ENCODE measurements around the gene CBX1.

The CBX1 gene

DNA sequence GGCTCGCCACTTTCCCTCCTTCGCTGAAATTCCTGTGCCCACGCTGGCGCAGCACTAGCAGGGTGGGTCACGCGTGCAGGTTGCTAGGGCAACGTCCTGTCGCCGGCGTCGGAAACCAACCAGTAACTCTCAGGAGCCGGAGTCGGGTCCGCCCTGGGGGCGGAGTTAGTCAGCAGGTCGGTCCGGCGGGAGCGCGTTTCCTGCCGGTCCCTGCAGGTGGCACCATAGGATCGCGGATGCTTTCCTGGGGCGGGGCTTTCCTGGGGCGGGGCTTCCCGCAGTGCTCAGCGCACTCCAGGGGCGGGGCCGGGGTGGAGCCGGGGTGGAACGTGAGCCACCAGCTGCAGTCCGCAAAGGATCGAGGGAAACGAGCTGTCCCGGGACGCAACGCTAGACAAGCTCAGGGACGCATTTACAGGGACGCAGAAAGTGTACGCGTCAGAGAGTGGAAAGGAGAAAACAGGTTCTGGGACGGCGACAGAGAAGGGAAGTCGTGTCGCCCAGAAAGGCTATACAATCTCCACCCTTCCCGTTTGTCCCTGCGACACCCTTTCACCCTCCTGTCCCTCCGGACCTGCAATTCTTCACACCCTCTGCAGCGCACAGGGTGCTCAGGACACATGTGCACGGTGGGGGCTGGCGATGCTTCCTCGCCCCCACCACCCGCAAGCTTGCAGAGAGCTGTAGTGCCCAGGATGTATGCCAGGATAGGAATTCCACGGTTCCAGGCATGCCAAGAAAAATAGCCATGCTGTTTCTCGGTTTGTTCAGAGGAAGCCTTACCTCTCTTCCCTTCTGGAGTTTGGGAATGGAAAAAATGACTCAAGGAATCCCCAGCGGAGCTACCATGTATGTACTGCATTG, 76.0 kb downstream of the CBX1 start:
- Histone ChIP-seq H3K36me3 (ENCODE audit: control insufficient read depth in 1 of 2, insufficient read depth in 2 of 2, low read depth in 1 of 2, low read length in 2 of 2) (peaks cover 0 to 4% of the 10 kb centered on the region in 2 experiments), H3K27ac (ENCODE audit: low read length, poor library complexity, severe bottlenecking) (peak overlapping the region; percentile 16), H2AK5ac (ENCODE audit: low read length, severe bottlenecking) (no peak overlapping the region), H3K23ac (ENCODE audit: low read length in 2 of 2) (no peak overlapping the region), H3K79me1 (replicated peaks; ENCODE audit: low read length, poor library complexity, severe bottlenecking) (no peaks in the 10 kb centered on the region), H4K91ac (ENCODE audit: low read length) (peak overlapping the region; percentile 53), H3K9me3 (ENCODE audit: control insufficient read depth, low read length) (no peaks in the 10 kb centered on the region), H2BK120ac (ENCODE audit: low read depth, low read length) (no peak overlapping the region), H2BK5ac (ENCODE audit: low read depth, low read length, poor library complexity, severe bottlenecking) (no peak overlapping the region), H2BK12ac (ENCODE audit: low read length in 2 of 2) (no peak overlapping the region), H3K4me2 (ENCODE audit: low read length, poor library complexity, severe bottlenecking) (peak overlapping the region; percentile 91), H3K9ac (ENCODE audit: low read length) (peak overlapping the region; percentile 85), H3K18ac (ENCODE audit: low read depth in 1 of 2, low read length in 2 of 2) (peak overlapping the region in 1 of 2 experiments; percentile 62), H3K14ac (ENCODE audit: low read length in 2 of 2) (peak overlapping the region in 1 of 2 experiments; percentile 87), H3K4me3 (ENCODE audit: insufficient read depth in 1 of 2, low read depth in 1 of 2, low read length in 2 of 2) (peak overlapping the region; percentile 44 to 83), H2BK15ac (ENCODE audit: low read depth, poor library complexity, severe bottlenecking) (no peak overlapping the region), H3K4ac (ENCODE audit: low read depth in 1 of 2, low read length in 2 of 2) (no peak overlapping the region), H3K27me3 (ENCODE audit: control insufficient read depth in 1 of 2, insufficient read depth in 1 of 2, low read length in 2 of 2) (no peaks in the 10 kb centered on the region), H3K4me1 (ENCODE audit: control insufficient read depth, insufficient read depth, low read depth, low read length) (peaks cover 26% of the 10 kb centered on the region), H4K8ac (ENCODE audit: low read length) (peak overlapping the region; percentile 43), H2AFZ (ENCODE audit: low read depth, low read length) (peak overlapping the region; percentile 33)
- 2% methylated on average over 55 of the region's 56 CpGs for WGBS
- peak; percentile 97 for DNase-seq

DNA sequence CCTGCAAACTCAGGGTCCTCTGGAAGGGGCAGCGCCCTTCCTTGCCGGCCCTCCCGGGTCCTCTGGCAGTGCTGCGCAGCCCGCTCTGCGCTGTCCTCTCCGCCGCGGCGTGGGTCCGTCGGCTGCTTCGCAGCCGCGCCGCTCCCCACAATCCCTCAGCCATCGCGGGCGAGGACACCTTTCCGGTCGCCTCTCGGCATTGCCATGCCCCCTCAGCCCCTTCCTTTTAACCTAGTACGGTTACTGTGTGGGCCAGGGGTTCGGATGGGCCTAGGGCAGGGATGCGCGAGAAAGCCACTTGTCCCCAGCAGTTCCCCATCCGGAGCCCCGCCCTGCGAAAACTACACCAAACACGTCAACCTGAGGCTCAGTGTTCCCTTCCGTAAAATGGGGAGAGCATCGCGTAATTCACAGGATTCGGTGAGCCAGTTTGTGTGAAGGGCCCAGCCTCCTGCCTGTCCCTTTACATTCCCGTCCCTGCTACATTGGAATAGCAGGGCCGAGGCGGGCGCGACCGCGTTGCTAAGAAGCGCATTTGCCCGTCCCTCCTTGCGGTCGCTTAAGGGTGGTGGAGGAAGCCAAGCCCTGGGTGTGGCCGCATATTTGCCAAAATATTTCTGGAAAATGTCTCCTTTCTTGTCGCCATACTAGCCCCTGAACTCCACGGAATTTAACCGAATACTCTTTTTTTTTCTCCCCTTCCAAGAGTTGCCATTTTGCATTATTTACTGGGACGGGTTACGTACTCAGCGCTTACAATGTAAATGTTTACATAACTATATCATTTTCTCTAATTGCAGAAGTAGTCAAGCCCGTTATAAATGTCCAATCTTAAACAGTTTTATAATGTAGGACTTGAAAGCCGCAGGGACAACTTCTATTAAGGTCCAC, 76.9 kb downstream of the CBX1 start:
- H2BK15ac ChIP-seq (ENCODE audit: low read depth, poor library complexity, severe bottlenecking) = no peak overlapping the region
- peak overlapping the region; percentile 49 to 81 for H3K4me3 ChIP-seq (ENCODE audit: insufficient read depth in 1 of 2, low read depth in 1 of 2, low read length in 2 of 2)
- H3K36me3 ChIP-seq (ENCODE audit: control insufficient read depth in 1 of 2, insufficient read depth in 2 of 2, low read depth in 1 of 2, low read length in 2 of 2) = peaks cover 0 to 4% of the 10 kb centered on the region in 2 experiments
- peak overlapping the region in 1 of 2 experiments; percentile 36 for H3K23ac ChIP-seq (ENCODE audit: low read length in 2 of 2)
- peak overlapping the region; percentile 81 for H3K9ac ChIP-seq (ENCODE audit: low read length)
- H3K4me1 ChIP-seq (ENCODE audit: control insufficient read depth, insufficient read depth, low read depth, low read length) = peaks cover 26% of the 10 kb centered on the region
- H3K27ac ChIP-seq (ENCODE audit: low read length, poor library complexity, severe bottlenecking) = no peak overlapping the region
- H3K4me2 ChIP-seq (ENCODE audit: low read length, poor library complexity, severe bottlenecking) = peak overlapping the region; percentile 91
- peak overlapping the region; percentile 66 for H4K8ac ChIP-seq (ENCODE audit: low read length)
- DNase-seq = no peak
- H2AFZ ChIP-seq (ENCODE audit: low read depth, low read length) = peak overlapping the region; percentile 86
- H2BK120ac ChIP-seq (ENCODE audit: low read depth, low read length) = peak overlapping the region; percentile 50
- H3K4ac ChIP-seq (ENCODE audit: low read depth in 1 of 2, low read length in 2 of 2) = peak overlapping the region; percentile 7 to 64
- peak overlapping the region in 1 of 2 experiments; percentile 82 for H3K14ac ChIP-seq (ENCODE audit: low read length in 2 of 2)
- no peaks in the 10 kb centered on the region for H3K9me3 ChIP-seq (ENCODE audit: control insufficient read depth, low read length)
- H3K27me3 ChIP-seq (ENCODE audit: control insufficient read depth in 1 of 2, insufficient read depth in 1 of 2, low read length in 2 of 2) = peaks cover 0 to 5% of the 10 kb centered on the region in 2 experiments
- no peak overlapping the region for H2BK5ac ChIP-seq (ENCODE audit: low read depth, low read length, poor library complexity, severe bottlenecking)
- peak overlapping the region; percentile 37 to 79 for H2BK12ac ChIP-seq (ENCODE audit: low read length in 2 of 2)
- H4K91ac ChIP-seq (ENCODE audit: low read length) = no peak overlapping the region
- H3K79me1 ChIP-seq (replicated peaks; ENCODE audit: low read length, poor library complexity, severe bottlenecking) = no peaks in the 10 kb centered on the region
- H2AK5ac ChIP-seq (ENCODE audit: low read length, severe bottlenecking) = peak overlapping the region; percentile 28
- WGBS = 4% methylated on average over 51 of the region's 54 CpGs
- H3K18ac ChIP-seq (ENCODE audit: low read depth in 1 of 2, low read length in 2 of 2) = peak overlapping the region; percentile 59 to 94

DNA sequence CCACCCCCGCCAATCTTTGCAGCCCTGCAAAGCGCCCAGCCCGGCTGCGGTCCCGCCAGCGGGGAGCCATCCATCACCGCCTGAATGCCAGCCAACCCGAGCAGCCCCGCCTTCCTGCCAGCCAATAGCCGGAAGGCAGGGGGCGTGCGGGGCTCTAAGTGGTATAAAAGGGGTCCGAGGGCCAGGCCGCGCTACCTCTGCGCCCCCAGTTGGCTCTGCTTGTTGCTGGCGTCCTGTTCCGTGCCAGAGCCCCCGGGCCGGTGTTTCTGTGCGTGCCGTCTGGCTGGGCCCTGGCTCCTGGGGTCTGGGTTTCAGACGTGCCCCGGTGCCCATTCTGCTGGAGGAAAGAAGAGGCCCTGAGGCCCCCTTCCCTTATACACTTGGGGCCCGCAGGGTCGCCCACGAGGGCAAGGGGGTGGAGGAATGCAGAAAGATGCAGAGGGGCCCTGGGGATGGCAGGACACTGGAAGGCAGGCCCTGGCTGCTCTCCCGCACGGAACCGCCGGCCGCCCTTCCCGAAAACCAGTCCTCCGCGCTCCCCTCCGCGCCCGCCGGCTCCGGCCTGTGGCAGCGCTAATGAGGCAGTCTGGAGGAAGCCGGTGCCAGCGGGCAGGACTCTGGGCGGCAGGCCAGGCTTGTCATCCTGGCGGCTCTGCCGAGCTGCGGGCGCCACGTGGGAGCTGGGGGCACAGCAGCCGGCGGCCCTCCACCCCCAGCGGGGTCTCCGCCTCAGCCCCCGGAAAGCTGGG, 77.7 kb downstream of the CBX1 start:
- peak; percentile 69 for DNase-seq
- no peak overlapping the region for H2BK15ac ChIP-seq (ENCODE audit: low read depth, poor library complexity, severe bottlenecking)
- peak overlapping the region; percentile 50 for H2BK120ac ChIP-seq (ENCODE audit: low read depth, low read length)
- H2AFZ ChIP-seq (ENCODE audit: low read depth, low read length) = peak overlapping the region; percentile 66
- H3K79me1 ChIP-seq (replicated peaks; ENCODE audit: low read length, poor library complexity, severe bottlenecking) = no peaks in the 10 kb centered on the region
- peak overlapping the region; percentile 24 for H3K27ac ChIP-seq (ENCODE audit: low read length, poor library complexity, severe bottlenecking)
- no peak overlapping the region for H2BK5ac ChIP-seq (ENCODE audit: low read depth, low read length, poor library complexity, severe bottlenecking)
- H3K9ac ChIP-seq (ENCODE audit: low read length) = peak overlapping the region; percentile 81
- peaks cover 26% of the 10 kb centered on the region for H3K4me1 ChIP-seq (ENCODE audit: control insufficient read depth, insufficient read depth, low read depth, low read length)
- peak overlapping the region; percentile 59 to 94 for H3K18ac ChIP-seq (ENCODE audit: low read depth in 1 of 2, low read length in 2 of 2)
- peaks cover 0 to 6% of the 10 kb centered on the region in 2 experiments for H3K27me3 ChIP-seq (ENCODE audit: control insufficient read depth in 1 of 2, insufficient read depth in 1 of 2, low read length in 2 of 2)
- no peak overlapping the region for H4K91ac ChIP-seq (ENCODE audit: low read length)
- peak overlapping the region; percentile 7 to 64 for H3K4ac ChIP-seq (ENCODE audit: low read depth in 1 of 2, low read length in 2 of 2)
- H3K9me3 ChIP-seq (ENCODE audit: control insufficient read depth, low read length) = no peaks in the 10 kb centered on the region
- peaks cover 0 to 4% of the 10 kb centered on the region in 2 experiments for H3K36me3 ChIP-seq (ENCODE audit: control insufficient read depth in 1 of 2, insufficient read depth in 2 of 2, low read depth in 1 of 2, low read length in 2 of 2)
- peak overlapping the region in 1 of 2 experiments; percentile 61 for H2BK12ac ChIP-seq (ENCODE audit: low read length in 2 of 2)
- peak overlapping the region in 1 of 2 experiments; percentile 31 for H3K14ac ChIP-seq (ENCODE audit: low read length in 2 of 2)
- H3K4me3 ChIP-seq (ENCODE audit: insufficient read depth in 1 of 2, low read depth in 1 of 2, low read length in 2 of 2) = peak overlapping the region; percentile 49 to 81
- H4K8ac ChIP-seq (ENCODE audit: low read length) = peak overlapping the region; percentile 66
- WGBS = 2% methylated on average over 46 of the region's 54 CpGs
- H3K23ac ChIP-seq (ENCODE audit: low read length in 2 of 2) = peak overlapping the region in 1 of 2 experiments; percentile 57
- peak overlapping the region; percentile 91 for H3K4me2 ChIP-seq (ENCODE audit: low read length, poor library complexity, severe bottlenecking)
- H2AK5ac ChIP-seq (ENCODE audit: low read length, severe bottlenecking) = no peak overlapping the region

Data from mesenchymal stem cell (in vitro differentiated cells and primary cell).